Right ventricle myocardium inferior (tissue), 1 donor: ENCODE results near the gene STYXL1. TPM values are rescaled to one million over a fixed set of nuclear protein-coding genes. Genes with fewer than 3 reads are reported as not detected.
"Not testable (repeated sequence)": the region's sequence is repeated elsewhere in the genome, so short reads cannot be mapped to it uniquely, and the experiment has no call there.

Experiments
- ATAC-seq: fragments of 200-7000 bp; cut with Tn5 transposase; one replicate; pipeline ENCODE4 v1.9.1; 2020; ENCODE audit warnings: mild to moderate bottlenecking, moderate library complexity
- DNase-seq: peaks from one replicate; pipeline ENCODE4 v3.0.0; 2021; ENCODE audit errors: missing footprints
- intact Hi-C: fragments of 100-400 bp; cut with DNase I; formaldehyde crosslinking; loops from one replicate; pipeline ENCODE4 v1.11.0; 2022
- total RNA-seq: library from RNA; stranded (reverse); fragmentation: NEBNext Ultra II Directional; extraction: Animal tissue kit (Norgen Biotek cat#: 25700); gene quantifications from one replicate; pipeline ENCODE4 v1.2.1, GENCODE V29; 2021
- donor health status: DM: no; HTN: yes; CAD: no; lungs with severe emphysema.

STYXL1 gene
- total RNA-seq, 1 donor from 2014 or later: 21.6 TPM

DNA sequence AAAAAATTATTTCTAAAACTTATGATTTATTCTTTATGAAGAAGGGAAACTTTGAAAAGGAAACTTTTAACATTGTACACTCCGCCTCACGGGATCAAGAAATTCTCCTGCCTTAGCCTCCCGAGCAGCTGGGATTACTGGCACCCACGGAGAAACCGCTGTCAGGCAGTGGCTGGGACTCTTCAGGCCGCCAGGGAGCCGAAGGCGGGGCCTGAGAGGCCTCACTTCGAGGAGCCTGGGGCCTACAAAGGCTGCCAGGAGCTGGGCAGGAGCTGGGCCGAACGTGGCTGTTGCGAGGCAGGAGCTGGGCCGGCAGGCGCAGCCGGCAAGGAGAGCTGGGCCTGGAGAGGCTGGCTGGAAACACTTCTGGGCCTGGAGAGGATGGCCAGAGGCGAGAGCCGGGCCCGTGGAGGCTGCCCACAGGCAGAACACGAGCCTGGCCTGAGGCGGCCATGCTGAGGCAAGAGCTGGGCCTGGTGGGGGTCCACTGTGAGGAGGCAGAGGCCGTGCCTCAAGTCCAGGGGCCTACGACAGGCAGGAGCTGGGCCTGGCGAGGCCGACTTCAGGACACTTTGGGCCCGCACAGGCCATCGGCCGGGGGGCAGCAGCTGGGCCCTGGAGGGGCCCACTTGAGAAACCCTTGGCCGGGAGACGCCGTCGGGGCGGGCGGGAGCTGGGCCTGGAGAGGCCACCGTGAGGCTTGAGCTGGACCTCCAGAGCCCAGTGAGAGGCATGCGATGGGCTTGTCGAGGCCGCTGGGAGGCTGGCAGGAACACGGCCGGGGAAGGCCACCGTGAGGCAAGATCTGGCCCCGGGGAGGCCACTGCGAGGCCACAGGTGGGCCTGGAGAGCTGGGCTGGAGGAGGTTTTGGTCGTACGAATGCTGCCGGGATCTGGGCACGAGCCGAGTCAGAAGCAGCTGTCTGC is 23.8 kb upstream of the STYXL1 start:
- ATAC-seq (no peak), DNase-seq (no peak)
- intact Hi-C loops: no loop called here

- no peak for DNase-seq
- peak; percentile 85 for ATAC-seq
These were observed 21.4 kb upstream of the STYXL1 start for GRCh38 chr7:76069238-76069638.

DNA sequence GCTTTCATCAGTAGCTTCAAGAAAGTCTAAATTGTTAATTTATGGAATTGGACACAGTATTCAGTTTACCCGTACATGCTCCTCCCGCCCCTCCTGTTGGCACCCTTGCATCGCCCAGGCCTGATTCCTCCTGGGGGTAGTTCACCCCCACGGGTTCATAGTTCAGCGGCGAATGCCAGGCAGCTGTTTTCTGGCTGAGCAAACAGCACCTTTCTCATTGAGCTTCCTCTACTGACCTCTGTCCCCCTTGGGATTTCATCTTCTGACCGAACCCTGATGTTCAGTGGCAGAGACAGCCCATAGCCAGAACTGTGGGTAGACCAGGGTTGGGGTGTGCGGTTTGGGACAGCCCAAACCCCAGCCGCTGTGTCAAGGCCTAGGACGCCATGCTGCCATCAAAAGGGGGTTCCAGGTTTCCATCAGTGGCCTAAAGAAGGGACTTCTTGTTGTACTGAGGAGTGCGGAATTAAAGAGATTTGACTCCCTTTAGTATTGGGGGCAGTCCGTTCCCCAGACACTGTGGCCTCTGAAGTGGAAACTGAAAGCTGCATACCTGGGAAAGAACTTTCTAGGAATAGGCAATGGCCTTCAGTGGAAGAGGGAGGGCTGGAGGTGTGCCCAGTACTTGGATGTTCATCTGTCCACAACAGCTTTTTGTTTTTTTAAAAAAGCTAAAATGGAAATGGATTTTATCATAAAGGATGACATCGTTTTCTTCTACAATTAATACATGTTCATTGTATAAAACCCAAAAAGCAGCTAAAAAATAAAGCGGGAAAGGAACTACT is 19.1 kb upstream of the STYXL1 start:
- intact Hi-C loops: no loop called here
- ATAC-seq (no peak), DNase-seq (no peak)

More at GRCh38 chr7:76069238-76069638, 21.4 kb upstream of the STYXL1 start:
- intact Hi-C loops: loop anchor here (2.0 kb wide), 1 partner anchor 20 kb away; the partner anchor contains the start of gene MDH2

- DNase-seq (no peak), ATAC-seq (no peak)
- intact Hi-C loops: no loop called here
These were observed 17.3 kb upstream of the STYXL1 start for GRCh38 chr7:76065016-76065612.

- intact Hi-C loops: no loop called here
- DNase-seq (no peak), ATAC-seq (no peak)
These were observed 16.6 kb upstream of the STYXL1 start for GRCh38 chr7:76064208-76064970.

- DNase-seq: peak; percentile 84
- ATAC-seq: peak; percentile 47
- intact Hi-C loops: no loop called here
These were observed 15.7 kb upstream of the STYXL1 start for GRCh38 chr7:76063525-76063924.

- ATAC-seq (no peak), DNase-seq (no peak)
- intact Hi-C loops: no loop called here
These were observed 15.3 kb upstream of the STYXL1 start for GRCh38 chr7:76063114-76063513.

- no peak for ATAC-seq
- intact Hi-C loops: no loop called here
- DNase-seq: no peak
These were observed 14.5 kb upstream of the STYXL1 start for GRCh38 chr7:76062254-76062653.

DNA sequence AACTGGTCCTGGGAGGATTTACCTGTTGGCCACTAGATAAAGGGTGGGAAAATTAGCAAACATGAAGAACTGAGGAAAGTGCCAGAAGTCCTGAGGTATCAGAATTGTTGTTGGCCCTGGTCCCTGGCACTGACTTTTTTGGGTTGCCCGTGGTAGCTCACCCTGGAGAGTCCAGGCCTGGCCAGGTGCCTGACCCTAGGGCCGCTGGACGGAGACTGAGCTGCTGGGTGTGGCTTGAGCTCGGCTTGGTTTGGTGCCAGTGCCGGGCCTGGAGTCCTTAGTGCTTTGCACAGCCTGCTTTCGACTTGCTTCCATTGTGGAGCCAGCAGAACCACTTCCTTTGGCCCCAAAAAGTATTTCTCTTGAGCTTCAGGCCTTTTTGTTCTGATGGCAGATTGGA is 13.0 kb upstream of the STYXL1 start:
- DNase-seq: peak; percentile 88
- peak; percentile 68 for ATAC-seq
- intact Hi-C loops: no loop called here

- DNase-seq, ATAC-seq, intact Hi-C loops: not testable (repeated sequence)
These were observed 10.9 kb upstream of the STYXL1 start for GRCh38 chr7:76058745-76059144.

DNA sequence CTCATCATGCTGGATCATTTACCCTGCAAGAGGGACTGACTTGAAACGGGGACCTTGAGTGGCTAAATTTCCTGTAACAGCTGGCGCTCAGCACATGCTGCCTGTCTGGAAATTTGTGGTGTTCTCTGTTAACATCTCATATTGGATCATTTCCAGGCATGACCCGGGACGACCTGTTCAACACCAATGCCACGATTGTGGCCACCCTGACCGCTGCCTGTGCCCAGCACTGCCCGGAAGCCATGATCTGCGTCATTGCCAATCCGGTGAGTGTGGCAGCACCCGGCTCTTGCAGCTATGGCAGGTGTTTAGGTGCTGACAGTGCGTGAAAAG is 10.0 kb upstream of the STYXL1 start:
- ATAC-seq (no peak), DNase-seq (no peak)
- intact Hi-C loops: no loop called here

GRCh38 chr7:76057103-76057812 is 9.5 kb upstream of the STYXL1 start:
- ATAC-seq (no peak), DNase-seq (no peak)
- intact Hi-C loops: no loop called here

- ATAC-seq (no peak), DNase-seq (no peak)
- intact Hi-C loops: no loop called here
These were observed 8.4 kb upstream of the STYXL1 start for GRCh38 chr7:76056241-76056640.

- peak; percentile 55 for ATAC-seq
- DNase-seq: no peak
These were observed 6.6 kb upstream of the STYXL1 start for GRCh38 chr7:76054123-76055120.

DNA sequence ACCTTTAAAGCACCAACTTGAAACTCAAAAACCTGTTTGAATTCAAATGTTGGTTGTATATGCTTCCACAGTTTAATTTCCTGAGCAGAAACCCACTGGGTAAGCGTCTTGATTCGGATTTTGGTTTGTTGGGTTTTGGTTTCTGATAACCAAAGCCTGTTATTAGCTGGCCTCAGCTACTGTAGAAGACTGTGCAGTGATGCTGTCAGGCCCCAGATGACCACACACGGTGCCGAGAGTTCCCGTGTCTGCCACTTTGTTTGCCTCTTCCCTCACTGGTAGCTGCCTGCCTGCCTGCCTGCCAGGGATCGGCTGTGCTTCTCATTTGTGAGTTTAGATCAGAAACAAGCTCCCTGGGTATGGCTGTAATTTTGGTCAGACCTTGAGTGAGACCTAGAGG is 5.7 kb upstream of the STYXL1 start:
- DNase-seq (no peak), ATAC-seq (no peak)
- intact Hi-C loops: no loop called here

More at GRCh38 chr7:76054123-76055120, 6.6 kb upstream of the STYXL1 start:
- intact Hi-C loops: no loop called here

GRCh38 chr7:76052681-76053080 is 4.9 kb upstream of the STYXL1 start:
- intact Hi-C loops, ATAC-seq, DNase-seq: not testable (repeated sequence)

- no peak for ATAC-seq
- intact Hi-C loops: no loop called here
- DNase-seq: no peak
These were observed 4.0 kb upstream of the STYXL1 start for GRCh38 chr7:76051840-76052239.
